T47D (cell line): ENCODE measurements around the gene NMBR.
"Not testable (repeated sequence)": the region's sequence is repeated elsewhere in the genome, so short reads cannot be mapped to it uniquely, and the experiment has no call there.

ENCODE experiments used
- DNase-seq, 2 experiments: peaks; one replicate each; pipeline versions ENCODE4 v3.0.0 to v3.0.0-alpha.2; 2011 to 2012; ENCODE audit warnings: low read depth in 1 of 2, low spot score in 1 of 2
- JUND ChIP-seq: IDR thresholded peaks from 2 replicates; pipeline ENCODE4 v1.6.1; 2012; ENCODE audit warnings: low read depth
- in situ Hi-C: cut with HindIII; loops from 2 replicates; pipeline ENCODE4 v1.10.0; 2016; ENCODE audit warnings: low sequenced_read_pairs, low pct_unique_long_range_greater_than_20kb

The NMBR gene

DNA sequence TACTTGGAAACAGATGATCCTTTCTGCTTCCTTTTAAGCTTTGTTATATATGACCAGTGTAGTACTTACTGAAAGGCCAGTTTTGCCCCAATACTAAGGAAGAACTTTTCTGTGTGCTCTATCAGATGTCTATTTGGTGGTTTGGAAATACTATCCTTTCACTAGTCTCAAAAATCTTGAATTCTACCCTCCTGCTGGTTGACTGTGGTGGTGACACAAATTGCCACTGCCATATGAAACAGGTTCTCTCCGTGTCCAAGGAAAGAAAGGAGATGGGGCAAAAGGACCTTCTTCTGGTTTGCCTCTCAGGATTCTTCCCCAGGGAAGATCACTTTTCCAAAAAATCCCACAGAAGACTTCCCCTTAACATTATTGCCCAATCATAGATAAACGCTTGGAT, 8.0 kb downstream of the NMBR start:
- TF ChIP-seq JUND, result no peak
- in situ Hi-C loops, result no loop called here
- no peak for DNase-seq

DNA sequence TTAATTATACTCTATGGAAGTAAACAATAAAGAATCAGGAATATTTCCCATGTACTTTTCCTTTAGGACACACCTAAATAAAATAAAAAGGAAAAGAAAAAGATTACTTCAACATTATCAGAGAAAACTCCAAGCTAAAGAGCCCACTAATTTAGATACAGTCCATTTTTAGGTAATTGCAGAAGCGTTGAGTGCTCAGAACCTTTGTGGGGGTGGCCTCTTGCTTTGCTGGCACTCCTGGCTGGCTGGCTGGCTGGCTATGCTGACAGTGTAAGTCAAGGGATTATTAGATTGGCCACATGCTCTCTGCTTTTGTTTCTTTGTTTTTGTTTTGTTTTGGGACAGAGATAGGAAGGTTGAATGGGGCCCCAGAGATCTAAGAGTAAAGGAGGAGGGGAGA, 14.3 kb downstream of the NMBR start, which contains the start of gene GJE1:
Gene GJE1, plus strand, starts transcription at position 301 of the 400 bp plus-strand sequence. CDS start 234 bp downstream, outside the sequence.
- TF ChIP-seq JUND, result no peak
- no peak for DNase-seq
- in situ Hi-C loops, result no loop called here

DNA sequence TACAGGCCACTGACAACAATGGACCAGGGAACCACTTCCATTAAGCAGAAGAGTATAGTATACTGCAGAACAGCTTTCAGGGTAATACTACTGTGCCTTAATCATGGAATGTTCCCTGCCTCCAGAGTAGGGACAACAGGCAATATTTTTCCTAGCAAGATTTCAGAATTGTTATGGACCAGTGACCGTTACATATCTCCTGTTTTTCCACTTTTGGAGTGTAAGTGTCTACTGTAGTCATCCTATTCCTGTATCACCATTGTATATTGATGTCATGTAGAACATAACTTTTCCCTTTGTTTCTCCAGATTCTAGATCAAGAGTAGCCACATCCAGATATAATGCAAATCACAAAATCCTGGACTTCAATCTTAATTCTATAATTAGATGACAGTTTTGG, 16.1 kb downstream of the NMBR start:
- TF ChIP-seq JUND, result no peak

DNA sequence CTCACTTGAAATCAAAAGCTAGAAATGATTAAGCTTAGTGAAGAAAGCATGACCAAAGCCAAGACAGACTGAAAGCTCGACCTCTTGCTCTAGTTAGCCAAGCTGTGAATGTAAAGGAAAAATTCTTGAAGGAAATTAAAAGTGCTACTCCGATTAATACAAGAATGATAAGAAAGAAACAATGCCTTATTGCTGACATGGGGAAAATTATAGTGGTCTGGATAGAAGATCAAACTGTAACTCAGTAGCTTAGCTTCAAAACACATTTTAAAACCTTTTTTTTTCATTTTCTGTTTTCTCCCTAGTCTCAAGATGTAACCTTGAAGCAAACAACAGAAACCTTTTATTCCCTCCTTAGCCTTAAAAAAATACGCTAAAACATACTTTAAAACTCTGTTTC, 25.6 kb downstream of the NMBR start:
- in situ Hi-C loops, result no loop called here
- DNase-seq, result no peak
- TF ChIP-seq JUND, result no peak

More for the DNA sequence above, 16.1 kb downstream of the NMBR start:
- in situ Hi-C loops, result no loop called here
- no peak for DNase-seq

DNA sequence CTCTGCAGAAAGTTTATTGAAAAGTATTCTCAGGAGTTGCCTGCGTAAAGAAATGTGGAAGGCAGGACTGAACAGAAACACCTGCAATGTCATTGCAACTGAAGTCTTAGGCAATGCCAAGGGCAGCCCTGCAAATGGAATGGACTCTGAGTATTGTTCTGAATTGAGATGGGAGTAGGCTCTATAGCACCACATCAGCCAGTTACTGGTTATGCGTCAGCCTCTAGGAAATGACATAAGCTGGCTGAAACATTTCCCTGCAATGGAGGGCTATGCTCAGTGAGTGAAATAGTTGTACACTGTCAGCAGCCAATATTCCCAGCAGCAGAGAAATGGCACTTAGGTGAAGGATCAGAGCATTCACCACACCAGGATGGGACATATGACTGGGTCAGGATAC, 28.0 kb downstream of the NMBR start:
- no peak for DNase-seq
- in situ Hi-C loops, result no loop called here
- TF ChIP-seq JUND, result no peak

DNA sequence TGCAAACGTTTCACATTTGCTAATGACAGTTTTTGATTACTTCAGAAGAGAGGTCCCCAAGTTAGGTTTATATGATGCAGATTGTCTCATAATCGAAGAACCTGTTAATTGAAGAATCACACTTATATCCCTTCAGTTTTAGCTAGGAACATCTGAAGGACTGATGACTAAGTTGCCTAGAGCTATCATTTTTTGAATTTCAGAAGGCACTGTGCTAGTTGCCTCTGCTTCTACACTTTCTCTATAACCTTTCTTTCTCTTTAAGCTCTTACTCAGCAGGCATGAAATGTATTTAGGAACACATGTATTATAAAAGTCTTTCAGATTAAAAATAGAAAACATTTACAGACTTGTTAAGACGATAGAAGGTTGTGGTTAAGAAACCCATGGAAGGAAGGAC, 28.6 kb downstream of the NMBR start:
- in situ Hi-C loops, result no loop called here
- no peak for TF ChIP-seq JUND
- no peak for DNase-seq

DNA sequence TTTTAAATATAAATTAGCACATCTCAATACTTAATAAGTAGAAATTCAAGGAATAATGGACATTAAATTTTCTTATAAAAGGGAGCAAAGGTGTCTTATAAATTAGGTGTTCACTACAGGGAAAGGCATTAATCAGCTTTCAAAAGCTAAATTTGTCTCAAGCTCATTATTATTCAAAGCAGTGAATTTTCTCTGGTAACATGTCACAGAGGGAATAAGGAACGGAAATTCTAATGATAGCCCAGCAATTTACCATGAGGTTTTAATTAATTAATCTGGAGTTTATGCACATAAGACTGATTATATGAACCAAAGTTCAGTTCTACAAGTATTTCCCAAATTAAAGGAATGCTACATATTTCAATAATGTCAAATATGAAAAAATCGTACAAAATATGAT, 29.6 kb downstream of the NMBR start:
- in situ Hi-C loops, result no loop called here
- no peak for DNase-seq
- no peak for TF ChIP-seq JUND

DNA sequence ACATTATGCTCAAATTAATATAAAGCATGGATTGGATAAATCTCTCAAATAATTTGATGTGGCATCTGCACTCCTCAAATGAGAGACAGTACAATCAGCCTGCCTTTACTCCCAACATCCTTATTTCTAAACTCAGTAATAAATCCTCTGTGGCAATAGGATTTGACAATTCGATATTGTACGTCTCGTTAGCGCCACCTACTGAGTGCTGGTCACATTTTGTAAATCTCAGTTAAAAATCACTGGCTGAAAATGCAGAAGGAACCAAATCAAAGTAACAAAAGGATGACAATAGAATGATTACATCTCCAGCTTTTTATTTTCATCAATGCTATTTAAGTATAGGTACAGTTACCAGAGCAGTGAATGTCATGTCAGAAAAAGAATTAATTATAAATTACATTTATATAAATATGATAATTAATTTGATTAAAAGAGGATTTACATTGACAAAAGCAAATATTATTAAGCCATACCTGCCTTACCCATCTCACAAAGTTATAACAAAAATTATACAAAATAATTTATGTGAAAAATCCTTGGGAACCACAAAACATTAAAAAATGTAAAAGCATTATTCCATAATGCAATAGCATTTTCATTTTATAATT, 34.4 kb downstream of the NMBR start:
- no peak for TF ChIP-seq JUND
- in situ Hi-C loops, result no loop called here

DNA sequence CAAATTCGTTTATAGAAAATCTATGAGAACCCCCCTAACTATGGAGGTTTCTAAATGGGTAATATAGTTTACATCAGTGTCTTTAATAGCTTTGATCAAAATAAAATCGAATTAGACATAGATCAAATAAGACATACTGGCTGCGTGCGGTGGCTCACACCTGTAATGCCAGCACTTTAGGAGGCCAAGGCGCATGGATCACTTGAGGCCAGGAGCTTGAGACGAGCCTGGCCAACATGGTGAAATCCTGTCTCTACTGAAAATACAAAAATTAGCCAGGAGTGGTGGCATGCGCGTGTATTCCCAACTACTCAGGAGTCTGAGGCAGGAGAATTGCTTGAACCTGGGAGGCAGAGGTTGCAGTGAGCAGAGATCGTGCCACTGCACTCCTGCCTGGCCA, 36.1 kb downstream of the NMBR start:
- DNase-seq, in situ Hi-C loops: not testable (repeated sequence)

More for the DNA sequence above, 34.4 kb downstream of the NMBR start:
- DNase-seq, result peak; percentile 27 to 78

DNA sequence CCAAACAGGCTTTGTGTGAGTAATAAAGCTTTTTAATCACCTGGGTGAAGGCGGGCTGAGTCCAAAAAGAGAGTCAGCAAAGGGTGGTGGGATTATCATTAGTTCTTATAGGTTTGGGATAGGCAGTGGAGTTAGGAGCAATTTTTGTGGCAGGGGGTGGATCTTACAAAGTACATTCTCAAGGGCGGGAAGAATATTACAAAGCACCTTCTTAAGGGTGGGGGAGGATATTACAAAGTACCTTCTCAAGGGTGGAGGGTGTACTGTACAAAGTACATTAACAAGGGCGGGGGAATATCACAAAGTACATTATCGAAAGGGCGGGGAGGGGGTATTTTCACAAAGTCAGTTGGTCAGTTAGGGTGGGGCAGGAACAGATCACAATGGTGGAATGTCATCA, 42.1 kb downstream of the NMBR start:
- DNase-seq, in situ Hi-C loops: not testable (repeated sequence)

DNA sequence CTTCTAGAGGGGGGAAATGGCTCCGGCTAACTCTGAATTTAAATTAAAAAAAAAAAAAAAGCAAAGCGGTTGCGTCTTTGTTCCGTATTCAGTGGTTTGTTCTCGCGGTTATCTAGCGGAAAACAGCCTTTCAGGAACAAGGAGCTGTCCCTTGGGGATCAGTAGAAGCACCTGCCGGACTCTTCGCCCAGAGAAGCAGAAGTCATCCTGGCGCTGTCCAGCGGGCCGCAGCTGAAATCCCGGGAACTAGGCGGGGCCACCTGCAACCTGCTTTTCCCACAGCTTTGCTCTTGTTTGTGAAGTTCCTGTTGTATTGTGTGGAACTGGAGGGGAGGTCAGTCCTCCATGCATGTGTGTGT, 58.1 kb downstream of the NMBR start:
- in situ Hi-C loops, result no loop called here
- no peak for TF ChIP-seq JUND
- peak; percentile 35 to 81 for DNase-seq

DNA sequence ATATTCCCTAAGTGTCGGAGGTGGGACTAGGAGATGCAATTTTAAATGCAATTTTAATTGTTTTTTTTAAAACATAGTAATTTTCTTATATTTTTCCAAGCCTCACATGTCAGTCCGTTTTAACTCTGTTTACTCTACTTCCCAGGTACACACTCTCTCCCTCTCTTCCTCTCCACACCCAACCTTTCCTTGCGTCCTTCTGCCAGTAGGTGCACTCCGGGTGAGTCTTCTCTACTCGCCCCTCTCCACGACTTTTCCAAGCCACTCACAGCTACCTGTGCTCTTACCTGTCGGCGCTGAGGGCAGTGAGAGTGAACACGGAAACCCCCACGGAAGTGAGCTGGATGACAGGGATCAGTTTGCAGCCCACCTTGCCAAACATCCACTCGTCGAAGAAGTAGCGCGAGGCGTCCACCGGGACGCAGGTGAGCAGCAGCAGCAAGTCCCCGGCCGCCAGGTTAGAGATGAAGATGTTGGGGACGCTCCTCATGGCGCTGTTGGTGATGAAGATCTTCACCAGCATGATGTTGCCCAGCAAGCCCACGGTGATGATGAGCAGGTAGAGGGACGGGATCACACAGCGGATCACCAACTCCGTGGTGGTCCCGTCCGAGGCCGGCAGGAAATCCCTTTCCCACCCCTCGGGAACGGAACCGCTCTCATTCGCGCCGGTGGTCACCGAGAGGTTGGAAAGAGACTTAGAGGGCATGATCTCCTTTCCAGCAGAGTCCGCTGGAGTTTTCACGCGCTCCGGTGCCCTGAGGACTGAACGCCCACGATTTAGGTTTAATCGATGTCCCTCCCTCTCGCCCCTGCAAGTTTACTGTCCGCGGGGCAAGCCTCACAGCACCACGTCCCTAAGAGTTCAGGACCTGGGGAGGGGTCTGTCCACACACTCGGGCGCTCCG, 58.7 kb downstream of the NMBR start:
- in situ Hi-C loops, result no loop called here
- no peak for DNase-seq
- no peak for TF ChIP-seq JUND

DNA sequence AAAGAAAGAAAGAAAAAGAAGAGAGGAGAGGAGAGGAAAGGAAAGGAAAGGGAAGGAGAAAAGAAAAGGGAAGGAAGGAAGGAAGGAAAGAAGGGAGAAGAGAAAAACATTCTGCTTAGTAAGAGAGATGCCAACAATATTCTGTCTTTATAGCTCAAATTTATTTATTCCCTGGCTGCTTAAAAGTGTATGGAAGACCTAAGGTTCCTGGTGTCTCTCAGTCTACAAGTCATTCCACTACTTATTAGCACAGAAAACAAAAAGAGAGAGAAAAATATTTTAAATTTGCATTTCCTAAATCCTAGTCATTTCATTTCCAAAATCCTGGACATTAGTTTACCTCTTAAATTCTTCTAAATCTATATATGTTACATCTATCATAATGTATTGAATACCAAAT, 67.8 kb downstream of the NMBR start:
- in situ Hi-C loops, result no loop called here
- no peak for DNase-seq
- no peak for TF ChIP-seq JUND

DNA sequence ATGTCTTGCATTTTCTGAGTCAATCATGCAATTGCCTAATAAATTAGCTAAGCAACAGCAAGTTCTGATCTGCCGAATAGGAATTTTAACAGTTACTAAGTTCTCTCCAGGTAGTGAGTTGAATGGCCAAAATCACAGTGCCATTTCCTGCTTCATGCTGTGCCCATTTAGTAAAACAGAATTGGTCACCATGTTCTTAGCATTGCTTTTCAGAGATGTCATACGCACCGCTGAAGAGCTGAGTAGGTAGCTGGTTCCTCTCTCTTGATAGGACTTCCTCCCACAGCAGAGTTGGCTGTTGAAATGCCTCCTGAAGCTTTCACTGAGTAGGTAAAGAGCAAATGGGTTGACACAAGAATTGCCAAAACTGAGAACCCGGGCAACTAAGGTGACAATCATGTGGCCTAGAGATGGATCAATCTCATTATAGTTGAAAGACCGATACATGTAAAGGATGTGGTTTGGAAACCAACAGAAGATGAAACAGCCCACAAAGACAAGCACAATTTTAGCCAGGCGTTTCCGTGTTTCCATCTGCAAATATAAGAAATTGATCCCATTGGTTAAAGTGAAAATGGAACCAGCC, 71.3 kb downstream of the NMBR start:
- DNase-seq, result no peak
- in situ Hi-C loops, result no loop called here
- TF ChIP-seq JUND, result no peak
